Stomach smooth muscle (tissue), 2 donors: ENCODE results near the gene CLCC1.

Experiments used
- H3K27ac ChIP-seq: one replicate; pipeline ENCODE4 v1.7.0; 2013; ENCODE audit warnings: mild to moderate bottlenecking, low read length, inconsistent platforms
- H3K27me3 ChIP-seq, 2 donors: one replicate each; pipeline ENCODE4 v1.7.0; 2013; ENCODE audit warnings: low read length in 2 of 2; ENCODE audit not compliant: insufficient read depth in 2 of 2, control insufficient read depth in 1 of 2
- H3K36me3 ChIP-seq, 2 donors: one replicate each; pipeline ENCODE4 v1.7.0; 2013; ENCODE audit warnings: low read length in 2 of 2; ENCODE audit not compliant: control insufficient read depth in 2 of 2, insufficient read depth in 2 of 2
- H3K4me1 ChIP-seq: one replicate; pipeline ENCODE4 v1.7.0; 2013; ENCODE audit warnings: low read length; ENCODE audit not compliant: control insufficient read depth, insufficient read depth
- H3K4me3 ChIP-seq, 2 donors: one replicate each; pipeline ENCODE4 v1.7.0; 2013; ENCODE audit warnings: low read length in 2 of 2
- H3K9ac ChIP-seq, 2 donors: one replicate each; pipeline ENCODE4 v1.7.0; 2013; ENCODE audit warnings: low read length in 2 of 2, mild to moderate bottlenecking in 1 of 2
- H3K9me3 ChIP-seq, 2 donors: one replicate each; pipeline ENCODE4 v1.7.0; 2013; ENCODE audit warnings: low read length in 2 of 2; ENCODE audit not compliant: control insufficient read depth in 2 of 2
- donor health status: healthy.
- donor health status: Pancreatic carcinoma.

CLCC1 gene

DNA sequence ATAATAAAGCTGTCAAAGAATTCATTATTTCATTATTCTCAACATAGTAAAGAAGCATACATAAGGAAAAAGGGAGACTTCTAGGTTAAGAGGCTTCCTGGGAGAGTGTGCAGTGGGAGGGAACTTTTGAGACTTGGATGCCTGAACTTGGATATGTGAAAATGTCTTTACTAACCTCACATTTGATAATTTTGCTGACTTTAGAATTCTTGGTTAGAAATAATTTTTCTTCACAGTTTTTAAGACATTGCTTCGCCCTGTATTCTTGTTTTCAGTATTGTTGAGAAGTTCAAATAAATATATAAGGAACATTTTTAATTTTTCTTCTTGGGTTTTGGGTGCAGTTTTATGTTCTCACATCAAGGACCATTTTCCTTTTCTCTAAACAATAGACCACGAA, 46.5 kb downstream of the CLCC1 start:
- no peaks in the 10 kb centered on the region for H3K9me3 ChIP-seq
- H3K36me3 ChIP-seq: peaks cover 3 to 4% of the 10 kb centered on the region in 2 donors
- peaks cover 3% of the 10 kb centered on the region for H3K4me1 ChIP-seq
- no peak overlapping the region for H3K9ac ChIP-seq
- H3K27ac ChIP-seq: no peak overlapping the region
- no peak overlapping the region for H3K4me3 ChIP-seq
- H3K27me3 ChIP-seq: no peaks in the 10 kb centered on the region
